HepG2 (cell line): ENCODE measurements around the gene HECA. TPM values are rescaled to one million over a fixed set of nuclear protein-coding genes. Genes with fewer than 3 reads are reported as not detected.

Experiments
- ATAC-seq: fragments of 200-7000 bp; cut with Tn5 transposase; 3 replicates; pipeline ENCODE4 v1.9.1; 2020; ENCODE audit warnings: mild to moderate bottlenecking, moderate library complexity
- BruUV-seq: library from RNA; stranded (reverse); fragments of 400-500 nt; replicated peaks from 2 replicates; lab custom pipeline; 2021; lab: Mats Ljungman, UMichigan
- CTCF ChIA-PET: fragments of 300-600 bp; formaldehyde crosslinking; extraction: SDS; loops from one replicate; lab custom pipeline; 2021; ENCODE audit warnings: low total read pairs, inconsistent platforms, low intra/inter-chr PET ratio; lab: Yijun Ruan, JAX
- POLR2A ChIA-PET: fragments of 350-600 bp; sonication (Branson Sonifier 250); formaldehyde crosslinking; loops from one replicate; lab custom pipeline; 2020; ENCODE audit warnings: antibody characterized with exemption, inconsistent platforms; lab: Yijun Ruan, JAX
- DNase-seq: peaks from one replicate; pipeline ENCODE4 v3.0.0-alpha.2; 2015; ENCODE audit warnings: low spot score
- FAIRE-seq: peaks from 3 replicates; lab custom pipeline; 2011; peaks lifted over from hg19 to GRCh38; lab: Jason Lieb, UNC
- H2AFZ ChIP-seq: one replicate; pipeline ENCODE4 v1.6.1; 2011; ENCODE audit warnings: low read length, inconsistent platforms
- H3K27ac ChIP-seq: fragments of 300-600 bp; 3 replicates; pipeline ENCODE4 v1.8.0; 2011; ENCODE audit warnings: mixed run types, mild to moderate bottlenecking, mixed read lengths, low read length, inconsistent platforms; ENCODE audit not compliant: insufficient read depth; ENCODE audit errors: extremely low read length
- H3K27me3 ChIP-seq, 2 experiments: fragments of 200-600 bp in 1 of 2; 2 replicates in 1 of 2; 3 replicates in 1 of 2; pipeline versions ENCODE4 v1.6.0 to v1.8.0; 2011; ENCODE audit warnings: low read length in 2 of 2, mild to moderate bottlenecking in 2 of 2, moderate library complexity in 2 of 2, inconsistent platforms in 1 of 2; ENCODE audit not compliant: insufficient read depth in 2 of 2, control insufficient read depth in 1 of 2
- H3K36me3 ChIP-seq, 2 experiments: fragments of 200-600 bp in 1 of 2; replicated peaks in 1 of 2; 2 replicates in 1 of 2; 3 replicates in 1 of 2; pipeline versions ENCODE4 v1.5.1 to v1.8.0; 2011; ENCODE audit warnings: low read length in 2 of 2, inconsistent platforms in 1 of 2; ENCODE audit not compliant: insufficient read depth in 2 of 2, control insufficient read depth in 1 of 2
- H3K4me1 ChIP-seq: 2 replicates; pipeline ENCODE4 v1.5.1; 2012; ENCODE audit warnings: low read length, inconsistent platforms; ENCODE audit not compliant: insufficient read depth
- H3K4me2 ChIP-seq: 2 replicates; pipeline ENCODE4 v1.6.0; 2011; ENCODE audit warnings: low read depth, low read length, inconsistent platforms
- H3K4me3 ChIP-seq, 3 experiments: fragments of 200-600 bp in 1 of 3; sonication (generic), shearing (Covaris generic) in 1 of 3; replicated peaks in 1 of 3; 2 replicates each; pipeline ENCODE4 v1.5.1; 2011 to 2016; ENCODE audit warnings: low read length in 3 of 3, inconsistent platforms in 2 of 3, low read depth in 2 of 3, mild to moderate bottlenecking in 2 of 3, control low read depth in 1 of 3, mixed read lengths in 1 of 3; ENCODE audit not compliant: insufficient read depth in 1 of 3
- H3K79me2 ChIP-seq: one replicate; pipeline ENCODE4 v1.6.1; 2011; ENCODE audit warnings: low read length, inconsistent platforms; ENCODE audit not compliant: insufficient read depth
- H3K9ac ChIP-seq: 2 replicates; pipeline ENCODE4 v1.6.0; 2011; ENCODE audit warnings: mild to moderate bottlenecking, low read depth, low read length, inconsistent platforms; ENCODE audit not compliant: insufficient read depth
- H3K9me3 ChIP-seq: 2 replicates; pipeline ENCODE4 v1.5.1; 2012; ENCODE audit warnings: mild to moderate bottlenecking, low read length
- H4K20me1 ChIP-seq: 2 replicates; pipeline ENCODE4 v1.6.0; 2011; ENCODE audit warnings: inconsistent platforms, mild to moderate bottlenecking, low read length, moderate library complexity; ENCODE audit not compliant: insufficient read depth
- ASH2L ChIP-seq: fragments of 300-600, 200-600 bp; sonication (generic); IDR thresholded peaks from 2 replicates; pipeline ENCODE4 v1.7.0; 2017; ENCODE audit warnings: low read depth, mild to moderate bottlenecking, moderate library complexity, mixed read lengths, low read length; ENCODE audit not compliant: insufficient read length
- ATAD3A ChIP-seq: sonication (generic); formaldehyde crosslinking; IDR thresholded peaks from 2 replicates; pipeline ENCODE4 v1.4.0; 2020; ENCODE audit warnings: missing genetic modification reagents
- FOXJ3 ChIP-seq: sonication (generic); formaldehyde crosslinking; IDR thresholded peaks from 2 replicates; pipeline ENCODE4 v1.4.0; 2020; ENCODE audit warnings: missing genetic modification reagents, mild to moderate bottlenecking, borderline replicate concordance
- GLI4 ChIP-seq: sonication (generic); formaldehyde crosslinking; IDR thresholded peaks from 2 replicates; pipeline ENCODE4 v1.5.1; 2020; ENCODE audit warnings: missing genetic modification reagents, mild to moderate bottlenecking, moderate library complexity, borderline replicate concordance
- HDAC2 ChIP-seq: sonication (generic); formaldehyde crosslinking; IDR thresholded peaks from 2 replicates; pipeline ENCODE4 v1.4.0; 2020; ENCODE audit warnings: missing genetic modification reagents
- NPAS2 ChIP-seq: sonication (generic); formaldehyde crosslinking; IDR thresholded peaks from 2 replicates; pipeline ENCODE4 v1.8.0; 2022; ENCODE audit warnings: mild to moderate bottlenecking, missing genetic modification reagents, borderline replicate concordance
- SKI ChIP-seq: fragments of 450-650 bp; IDR thresholded peaks from one replicate; pipeline ENCODE4 v1.6.1; 2018; ENCODE audit warnings: mild to moderate bottlenecking; ENCODE audit not compliant: partially characterized antibody
- SP1 ChIP-seq, 2 experiments: fragments of 450-650 bp in 1 of 2; sonication (generic) in 1 of 2; formaldehyde crosslinking in 1 of 2; IDR thresholded peaks; 2 replicates each; pipeline versions ENCODE4 v1.4.0 to v1.6.1; 2016 to 2020; ENCODE audit warnings: missing genetic modification reagents in 1 of 2
- TAF15 ChIP-seq: fragments of 200-400 bp; formaldehyde crosslinking; IDR thresholded peaks from one replicate; pipeline ENCODE4 v1.6.1; 2018; ENCODE audit warnings: mild to moderate bottlenecking, low read depth, low read length; ENCODE audit not compliant: poor library complexity, severe bottlenecking
- U2AF1 ChIP-seq: fragments of 200-400 bp; formaldehyde crosslinking; optimal IDR thresholded peaks from 2 replicates; pipeline ENCODE3; 2017; ENCODE audit warnings: mild to moderate bottlenecking, low read depth, low read length
- XRCC5 ChIP-seq: fragments of 200-400 bp; formaldehyde crosslinking; optimal IDR thresholded peaks from 2 replicates; pipeline ENCODE3; 2017; ENCODE audit warnings: mild to moderate bottlenecking, low read length
- ZNF329 ChIP-seq: sonication (generic); formaldehyde crosslinking; IDR thresholded peaks from 2 replicates; pipeline ENCODE4 v1.9.0; 2021; ENCODE audit warnings: low read depth, mild to moderate bottlenecking, missing genetic modification reagents
- ZNF546 ChIP-seq: sonication (generic); formaldehyde crosslinking; conservative IDR thresholded peaks from 2 replicates; pipeline ENCODE4 v1.8.1; 2023; ENCODE audit warnings: mild to moderate bottlenecking, missing genetic modification reagents
- WGBS: methylation state at CpG from one replicate; pipeline ENCODE4 v1.1.6; 2017; ENCODE audit warnings: low lambda C conversion rate; 5-methylcytosine and 5-hydroxymethylcytosine counted together
- in situ Hi-C: cut with HindIII; loops from 2 replicates; pipeline ENCODE4 v1.10.0; 2017; ENCODE audit warnings: low pct_unique_long_range_greater_than_20kb; ENCODE audit not compliant: extremely low pct_ligation_motif_present
- intact Hi-C: fragments of 100-400 bp; cut with micrococcal nuclease; formaldehyde crosslinking; loops from one replicate; pipeline ENCODE4 v1.10.0; 2022; ENCODE audit not compliant: unreplicated experiment
- polyA plus RNA-seq, 8 experiments: library from polyadenylated mRNA; depleted of rRNA in 3 of 8; stranded (reverse) in 7 of 8; unstranded in 1 of 8; fragments of >200 nt; fragmentation: Illumina TruSeq in 4 of 8; extraction: Trizol in 4 of 8; gene quantifications; 2 replicates each; pipeline versions ENCODE4 v1.2.1 to v1.2.3, GENCODE V29; 2011 to 2016; ENCODE audit warnings: low read depth in 4 of 8, missing spikeins in 1 of 8, mixed read lengths in 1 of 8; ENCODE audit not compliant: insufficient read depth in 1 of 8
- total RNA-seq, 5 experiments: library from RNA; depleted of rRNA; stranded (reverse); fragments of >200 nt; fragmentation: Illumina TruSeq; extraction: Trizol; gene quantifications; 2 replicates each; pipeline ENCODE4 v1.2.3, GENCODE V29; 2016; ENCODE audit warnings: low read depth in 1 of 5
- TF ChIP-seq, protein P1 (sequence below): sonication (generic); formaldehyde crosslinking; IDR thresholded peaks from 2 replicates; pipeline ENCODE4 v1.5.0; 2020; ENCODE audit warnings: missing genetic modification reagents
- TF ChIP-seq, protein P2 (sequence below): sonication (generic); formaldehyde crosslinking; IDR thresholded peaks from 2 replicates; pipeline ENCODE4 v1.5.0; 2020; ENCODE audit warnings: mild to moderate bottlenecking, missing genetic modification reagents
- TF ChIP-seq, protein P3 (sequence below): sonication (generic); formaldehyde crosslinking; IDR thresholded peaks from 2 replicates; pipeline ENCODE4 v1.9.0; 2022; ENCODE audit warnings: low read depth, missing genetic modification reagents

The HECA gene
- total and polyA plus RNA-seq, 2 of the 13 experiments (the other 11 are each of a cell fraction or from before 2014, with no cell fraction given) = 0.18 to 0.49 TPM

DNA sequence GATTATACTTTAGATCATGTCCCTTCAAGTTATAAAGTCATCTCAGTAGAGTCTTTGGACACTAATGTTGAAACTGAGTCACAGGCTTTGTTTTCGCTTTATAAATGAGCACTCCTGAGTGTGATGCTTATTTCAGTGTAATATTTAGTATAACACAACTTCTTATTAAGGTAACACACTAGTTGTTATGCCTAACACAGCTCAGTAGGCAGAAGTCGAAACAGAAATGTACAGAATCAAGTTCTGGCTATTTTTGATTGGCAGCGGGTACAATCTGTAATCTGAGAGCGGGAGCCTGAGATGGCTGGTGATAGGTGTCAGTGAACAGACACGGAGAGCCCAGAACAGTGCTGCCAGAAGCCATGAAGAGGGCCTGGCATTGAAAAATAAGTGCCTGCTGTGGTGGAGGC is 11.4 kb downstream of the HECA start:
- TF ChIP-seq ASH2L (no peak), GLI4 (no peak), NPAS2 (CRISPR knock-in tag) (no peak), XRCC5 (no peak), TAF15 (no peak), HDAC2 (CRISPR knock-in tag) (no peak), SP1 (IDR thresholded peaks at IDR 0.05) (no peak), SP1 (CRISPR knock-in tag; IDR thresholded peaks at IDR 0.05) (no peak), ZNF329 (CRISPR knock-in tag) (no peak), SKI (no peak), FOXJ3 (CRISPR knock-in tag) (no peak), ATAD3A (no peak), U2AF1 (no peak), ZNF546 (CRISPR knock-in tag) (no peak)
- TF ChIP-seq, protein P1, sequence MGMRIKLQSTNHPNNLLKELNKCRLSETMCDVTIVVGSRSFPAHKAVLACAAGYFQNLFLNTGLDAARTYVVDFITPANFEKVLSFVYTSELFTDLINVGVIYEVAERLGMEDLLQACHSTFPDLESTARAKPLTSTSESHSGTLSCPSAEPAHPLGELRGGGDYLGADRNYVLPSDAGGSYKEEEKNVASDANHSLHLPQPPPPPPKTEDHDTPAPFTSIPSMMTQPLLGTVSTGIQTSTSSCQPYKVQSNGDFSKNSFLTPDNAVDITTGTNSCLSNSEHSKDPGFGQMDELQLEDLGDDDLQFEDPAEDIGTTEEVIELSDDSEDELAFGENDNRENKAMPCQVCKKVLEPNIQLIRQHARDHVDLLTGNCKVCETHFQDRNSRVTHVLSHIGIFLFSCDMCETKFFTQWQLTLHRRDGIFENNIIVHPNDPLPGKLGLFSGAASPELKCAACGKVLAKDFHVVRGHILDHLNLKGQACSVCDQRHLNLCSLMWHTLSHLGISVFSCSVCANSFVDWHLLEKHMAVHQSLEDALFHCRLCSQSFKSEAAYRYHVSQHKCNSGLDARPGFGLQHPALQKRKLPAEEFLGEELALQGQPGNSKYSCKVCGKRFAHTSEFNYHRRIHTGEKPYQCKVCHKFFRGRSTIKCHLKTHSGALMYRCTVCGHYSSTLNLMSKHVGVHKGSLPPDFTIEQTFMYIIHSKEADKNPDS (CRISPR knock-in tag) = no peak
- TF ChIP-seq, protein P2, sequence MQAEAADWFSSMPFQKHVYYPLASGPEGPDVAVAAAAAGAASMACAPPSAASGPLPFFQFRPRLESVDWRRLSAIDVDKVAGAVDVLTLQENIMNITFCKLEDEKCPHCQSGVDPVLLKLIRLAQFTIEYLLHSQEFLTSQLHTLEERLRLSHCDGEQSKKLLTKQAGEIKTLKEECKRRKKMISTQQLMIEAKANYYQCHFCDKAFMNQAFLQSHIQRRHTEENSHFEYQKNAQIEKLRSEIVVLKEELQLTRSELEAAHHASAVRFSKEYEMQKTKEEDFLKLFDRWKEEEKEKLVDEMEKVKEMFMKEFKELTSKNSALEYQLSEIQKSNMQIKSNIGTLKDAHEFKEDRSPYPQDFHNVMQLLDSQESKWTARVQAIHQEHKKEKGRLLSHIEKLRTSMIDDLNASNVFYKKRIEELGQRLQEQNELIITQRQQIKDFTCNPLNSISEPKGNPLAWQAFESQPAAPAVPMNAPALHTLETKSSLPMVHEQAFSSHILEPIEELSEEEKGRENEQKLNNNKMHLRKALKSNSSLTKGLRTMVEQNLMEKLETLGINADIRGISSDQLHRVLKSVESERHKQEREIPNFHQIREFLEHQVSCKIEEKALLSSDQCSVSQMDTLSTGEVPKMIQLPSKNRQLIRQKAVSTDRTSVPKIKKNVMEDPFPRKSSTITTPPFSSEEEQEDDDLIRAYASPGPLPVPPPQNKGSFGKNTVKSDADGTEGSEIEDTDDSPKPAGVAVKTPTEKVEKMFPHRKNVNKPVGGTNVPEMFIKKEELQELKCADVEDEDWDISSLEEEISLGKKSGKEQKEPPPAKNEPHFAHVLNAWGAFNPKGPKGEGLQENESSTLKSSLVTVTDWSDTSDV (CRISPR knock-in tag) = no peak
- TF ChIP-seq, protein P3, sequence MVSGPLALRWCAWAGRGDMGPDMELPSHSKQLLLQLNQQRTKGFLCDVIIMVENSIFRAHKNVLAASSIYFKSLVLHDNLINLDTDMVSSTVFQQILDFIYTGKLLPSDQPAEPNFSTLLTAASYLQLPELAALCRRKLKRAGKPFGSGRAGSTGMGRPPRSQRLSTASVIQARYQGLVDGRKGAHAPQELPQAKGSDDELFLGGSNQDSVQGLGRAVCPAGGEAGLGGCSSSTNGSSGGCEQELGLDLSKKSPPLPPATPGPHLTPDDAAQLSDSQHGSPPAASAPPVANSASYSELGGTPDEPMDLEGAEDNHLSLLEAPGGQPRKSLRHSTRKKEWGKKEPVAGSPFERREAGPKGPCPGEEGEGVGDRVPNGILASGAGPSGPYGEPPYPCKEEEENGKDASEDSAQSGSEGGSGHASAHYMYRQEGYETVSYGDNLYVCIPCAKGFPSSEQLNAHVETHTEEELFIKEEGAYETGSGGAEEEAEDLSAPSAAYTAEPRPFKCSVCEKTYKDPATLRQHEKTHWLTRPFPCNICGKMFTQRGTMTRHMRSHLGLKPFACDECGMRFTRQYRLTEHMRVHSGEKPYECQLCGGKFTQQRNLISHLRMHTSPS (CRISPR knock-in tag) = no peak
- in situ Hi-C loops = no loop called here
- Histone ChIP-seq H3K27me3 (no peaks in the 10 kb centered on the region), H3K4me2 (no peak overlapping the region), H3K79me2 (no peaks in the 10 kb centered on the region), H3K9ac (no peak overlapping the region), H3K36me3 (no peaks in the 10 kb centered on the region), H3K4me3 (no peak overlapping the region), H4K20me1 (no peaks in the 10 kb centered on the region), H3K9me3 (no peaks in the 10 kb centered on the region), H3K27ac (no peak overlapping the region), H2AFZ (no peak overlapping the region), H3K4me1 (no peaks in the 10 kb centered on the region)
- no peak for FAIRE-seq
- no peak for ATAC-seq
- no peak for DNase-seq
- intact Hi-C loops = no loop called here
- BruUV-seq = no TSS peak
- CTCF ChIA-PET = no interaction called here
- POLR2A ChIA-PET = no interaction called here
- WGBS = 64% methylated on average over 5 of the region's 5 CpGs
